H4 (cell line): ENCODE results near the gene SLC10A6. TPM values are rescaled to one million over a fixed set of nuclear protein-coding genes. Genes with fewer than 3 reads are reported as not detected.

Experiments
- DNase-seq: peaks from one replicate; pipeline ENCODE4 v3.0.0-alpha.2; 2015; ENCODE audit warnings: low spot score
- total RNA-seq: library from RNA; depleted of rRNA; stranded (reverse); fragments of >200 nt; shearing (Covaris generic); gene quantifications from 2 replicates; pipeline ENCODE4 v1.2.3, GENCODE V29; 2014

The SLC10A6 gene
- total RNA-seq, 1 experiment from 2014 or later = not detected

GRCh38 chr4:86848136-86848535 is 1.0 kb downstream of the SLC10A6 start:
- peak; percentile 34 for DNase-seq

GRCh38 chr4:86847571-86847970 is 1.6 kb downstream of the SLC10A6 start:
- no peak for DNase-seq

- DNase-seq = no peak
These were observed 2.3 kb downstream of the SLC10A6 start for GRCh38 chr4:86846921-86847320.

GRCh38 chr4:86845593-86845992 is 3.6 kb downstream of the SLC10A6 start:
- no peak for DNase-seq

- no peak for DNase-seq
These were observed 7.9 kb downstream of the SLC10A6 start for GRCh38 chr4:86841309-86841708.

- DNase-seq = no peak
These were observed 8.3 kb downstream of the SLC10A6 start for GRCh38 chr4:86840858-86841257.

GRCh38 chr4:86837691-86838503 is 11.3 kb downstream of the SLC10A6 start:
- DNase-seq = no peak

GRCh38 chr4:86835677-86836076 is 13.5 kb downstream of the SLC10A6 start:
- no peak for DNase-seq

GRCh38 chr4:86834901-86835300 is 14.3 kb downstream of the SLC10A6 start:
- DNase-seq = peak; percentile 98

- no peak for DNase-seq
These were observed 15.6 kb downstream of the SLC10A6 start for GRCh38 chr4:86833615-86834014.

- peak; percentile 97 for DNase-seq
These were observed 17.7 kb downstream of the SLC10A6 start for GRCh38 chr4:86831262-86832130.

GRCh38 chr4:86825511-86825910 is 23.7 kb downstream of the SLC10A6 start:
- DNase-seq = no peak

GRCh38 chr4:86822136-86822535 is 27.0 kb downstream of the SLC10A6 start:
- DNase-seq = no peak

GRCh38 chr4:86821151-86821550 is 28.0 kb downstream of the SLC10A6 start:
- no peak for DNase-seq

- no peak for DNase-seq
These were observed 29.6 kb downstream of the SLC10A6 start for GRCh38 chr4:86819561-86819960.

GRCh38 chr4:86818841-86819240 is 30.3 kb downstream of the SLC10A6 start:
- no peak for DNase-seq

- peak; percentile 43 for DNase-seq
These were observed 31.0 kb downstream of the SLC10A6 start for GRCh38 chr4:86818211-86818610.

GRCh38 chr4:86816501-86817273 is 32.5 kb downstream of the SLC10A6 start:
- no peak for DNase-seq

- DNase-seq = no peak
These were observed 33.5 kb downstream of the SLC10A6 start for GRCh38 chr4:86815653-86816052.

- no peak for DNase-seq
These were observed 38.3 kb downstream of the SLC10A6 start for GRCh38 chr4:86810847-86811246.

GRCh38 chr4:86809809-86810208 is 39.4 kb downstream of the SLC10A6 start:
- DNase-seq = no peak

GRCh38 chr4:86791126-86791525 is 58.1 kb downstream of the SLC10A6 start:
- DNase-seq = no peak
